SU-DHL-6 (cell line): ENCODE data around the gene SAE1.
"Not testable (repeated sequence)": the region's sequence is repeated elsewhere in the genome, so short reads cannot be mapped to it uniquely, and the experiment has no call there.

Experiments
- CTCF ChIP-seq: fragments of 200-600 bp; sonication (generic); IDR thresholded peaks from one replicate; pipeline ENCODE4 v1.5.1; 2017; ENCODE audit warnings: antibody characterized with exemption, mild to moderate bottlenecking, low read length, moderate library complexity; ENCODE audit not compliant: insufficient read depth, poor library complexity, severe bottlenecking
- EZH2phosphoT487 ChIP-seq: fragments of 200-600 bp; sonication (generic), shearing (Covaris generic); conservative IDR thresholded peaks from 2 replicates; pipeline ENCODE4 v1.6.1; 2018; ENCODE audit warnings: mild to moderate bottlenecking, antibody characterized with exemption, low read length, moderate library complexity, mixed read lengths

GRCh38 chr19:47253016-47253415 lies 122.4 kb downstream of the SAE1 start:
- not testable (repeated sequence) for TF ChIP-seq CTCF, EZH2phosphoT487
